IPS-20b (cell line): ENCODE data around the gene AHNAK.

Experiments
- H3K27ac ChIP-seq: one replicate; pipeline ENCODE4 v1.5.1; 2013; ENCODE audit warnings: low read length
- H3K27me3 ChIP-seq: 2 replicates; pipeline ENCODE4 v1.6.1; 2013; ENCODE audit warnings: mild to moderate bottlenecking, low read length, inconsistent platforms; ENCODE audit not compliant: insufficient read depth
- H3K36me3 ChIP-seq: 2 replicates; pipeline ENCODE4 v1.6.1; 2013; ENCODE audit warnings: low read depth, mild to moderate bottlenecking, inconsistent platforms, low read length, moderate library complexity; ENCODE audit not compliant: insufficient read depth
- H3K4me1 ChIP-seq: 2 replicates; pipeline ENCODE4 v1.6.1; 2013; ENCODE audit warnings: mild to moderate bottlenecking, control low read depth, inconsistent platforms, low read length, moderate library complexity; ENCODE audit not compliant: insufficient read depth
- H3K4me3 ChIP-seq: 2 replicates; pipeline ENCODE4 v1.5.1; 2013; ENCODE audit warnings: mild to moderate bottlenecking, low read length, inconsistent platforms
- H3K9ac ChIP-seq: 2 replicates; pipeline ENCODE4 v1.6.1; 2013; ENCODE audit warnings: low read depth, mild to moderate bottlenecking, inconsistent platforms, low read length, moderate library complexity
- H3K9me3 ChIP-seq: 2 replicates; pipeline ENCODE4 v1.6.1; 2013; ENCODE audit warnings: mild to moderate bottlenecking, low read depth, low read length, inconsistent platforms; ENCODE audit not compliant: insufficient read depth

The AHNAK gene

GRCh38 chr11:62418136-62418535, 128.5 kb downstream of the AHNAK start:
- Histone ChIP-seq H3K36me3 (no peaks in the 10 kb centered on the region), H3K9ac (no peak overlapping the region), H3K4me3 (no peak overlapping the region), H3K4me1 (no peaks in the 10 kb centered on the region), H3K27me3 (peaks cover 14% of the 10 kb centered on the region), H3K9me3 (no peaks in the 10 kb centered on the region), H3K27ac (no peak overlapping the region)

DNA sequence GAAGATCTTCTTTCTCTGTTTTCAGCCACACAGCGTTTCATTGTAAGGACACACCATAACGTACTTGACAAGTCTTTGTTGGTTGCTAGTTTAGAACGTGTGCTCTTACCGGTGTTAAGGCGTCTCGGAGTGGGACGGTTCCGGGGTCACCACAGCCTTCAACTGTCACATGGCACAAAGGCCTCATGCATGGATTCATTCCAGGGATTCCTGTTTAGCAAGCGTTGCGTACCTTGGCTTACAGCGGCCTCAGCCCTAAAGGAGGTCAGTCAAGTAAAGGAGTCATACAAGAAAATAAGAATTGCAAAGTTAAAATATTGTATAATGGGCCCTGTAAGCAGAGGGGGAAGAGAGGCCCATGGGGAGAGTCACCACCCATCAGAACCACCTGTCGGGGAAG, 130.0 kb downstream of the AHNAK start:
- H3K4me1 ChIP-seq: no peaks in the 10 kb centered on the region
- no peaks in the 10 kb centered on the region for H3K27me3 ChIP-seq
- no peak overlapping the region for H3K4me3 ChIP-seq
- no peaks in the 10 kb centered on the region for H3K9me3 ChIP-seq
- no peak overlapping the region for H3K27ac ChIP-seq
- no peaks in the 10 kb centered on the region for H3K36me3 ChIP-seq
- H3K9ac ChIP-seq: no peak overlapping the region

DNA sequence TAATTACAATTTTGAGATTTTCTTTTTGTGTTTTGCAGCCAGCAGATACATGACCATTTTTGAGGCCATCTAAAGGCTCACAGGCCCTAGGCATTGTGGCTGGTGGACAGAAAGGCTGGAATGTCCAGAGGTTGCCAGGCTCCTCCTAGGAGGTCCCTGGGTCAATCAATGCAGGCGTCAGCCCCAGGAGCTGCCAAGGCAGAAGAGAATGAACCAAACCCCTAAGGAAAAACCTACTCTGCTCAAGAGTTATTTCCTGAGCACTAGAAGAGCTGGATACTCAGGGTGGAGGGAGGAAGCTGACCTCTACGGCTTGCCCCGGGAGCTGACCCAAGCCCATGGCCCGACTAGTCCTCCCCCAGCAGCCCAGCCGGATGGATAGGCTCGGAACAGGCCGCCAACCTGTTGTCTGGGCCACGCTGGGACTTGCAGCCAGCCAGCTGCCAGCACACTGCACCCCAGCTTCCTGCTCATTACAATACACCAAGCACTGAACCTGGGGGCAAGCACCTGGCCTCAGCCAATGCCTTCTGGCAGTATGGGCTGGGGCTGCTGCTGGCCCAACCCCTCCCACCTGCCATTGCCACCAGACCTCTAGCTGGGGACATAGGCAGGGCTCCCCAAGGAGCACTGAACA, 133.4 kb downstream of the AHNAK start:
- no peaks in the 10 kb centered on the region for H3K9me3 ChIP-seq
- H3K9ac ChIP-seq: no peak overlapping the region
- no peaks in the 10 kb centered on the region for H3K27me3 ChIP-seq
- H3K4me3 ChIP-seq: no peak overlapping the region
- no peaks in the 10 kb centered on the region for H3K36me3 ChIP-seq
- no peaks in the 10 kb centered on the region for H3K4me1 ChIP-seq
- H3K27ac ChIP-seq: no peak overlapping the region

- H3K9ac ChIP-seq: no peak overlapping the region
- H3K27ac ChIP-seq: no peak overlapping the region
- no peaks in the 10 kb centered on the region for H3K27me3 ChIP-seq
- no peak overlapping the region for H3K4me3 ChIP-seq
- no peaks in the 10 kb centered on the region for H3K36me3 ChIP-seq
- H3K4me1 ChIP-seq: no peaks in the 10 kb centered on the region
- H3K9me3 ChIP-seq: no peaks in the 10 kb centered on the region
Measured at GRCh38 chr11:62411524-62411923, 135.1 kb downstream of the AHNAK start.

GRCh38 chr11:62410972-62411371, 135.6 kb downstream of the AHNAK start:
- Histone ChIP-seq H3K4me1 (no peaks in the 10 kb centered on the region), H3K9ac (no peak overlapping the region), H3K4me3 (no peak overlapping the region), H3K9me3 (no peaks in the 10 kb centered on the region), H3K36me3 (no peaks in the 10 kb centered on the region), H3K27ac (no peak overlapping the region), H3K27me3 (no peaks in the 10 kb centered on the region)

DNA sequence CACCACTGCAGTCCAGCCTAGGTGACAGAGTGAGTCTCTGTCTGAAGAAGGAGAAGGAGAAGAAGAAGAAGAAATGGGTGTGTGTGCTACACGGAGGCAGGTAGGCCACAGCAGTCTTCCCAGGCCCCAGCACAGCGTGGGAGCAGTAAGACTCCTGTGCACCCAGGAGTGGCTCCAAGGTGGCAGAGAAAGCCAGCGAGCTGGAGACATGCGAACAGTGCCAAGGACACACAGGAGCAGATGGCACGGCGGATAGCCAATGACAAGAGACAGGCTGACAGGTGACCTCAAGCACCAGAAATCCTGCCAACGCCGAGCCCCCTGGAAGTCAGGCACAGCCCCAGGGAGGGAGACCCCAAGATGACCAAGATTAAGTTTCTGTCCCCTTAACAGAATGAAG, 136.8 kb downstream of the AHNAK start:
- Histone ChIP-seq H3K9me3 (no peaks in the 10 kb centered on the region), H3K4me1 (no peaks in the 10 kb centered on the region), H3K4me3 (no peak overlapping the region), H3K36me3 (no peaks in the 10 kb centered on the region), H3K9ac (no peak overlapping the region), H3K27ac (no peak overlapping the region), H3K27me3 (no peaks in the 10 kb centered on the region)

- H3K4me3 ChIP-seq: no peak overlapping the region
- no peaks in the 10 kb centered on the region for H3K36me3 ChIP-seq
- H3K27ac ChIP-seq: no peak overlapping the region
- no peaks in the 10 kb centered on the region for H3K9me3 ChIP-seq
- H3K27me3 ChIP-seq: no peaks in the 10 kb centered on the region
- no peak overlapping the region for H3K9ac ChIP-seq
- H3K4me1 ChIP-seq: peaks cover 4% of the 10 kb centered on the region; the same call in 1 of the 2 replicates
Measured at GRCh38 chr11:62406034-62406433, 140.6 kb downstream of the AHNAK start.

DNA sequence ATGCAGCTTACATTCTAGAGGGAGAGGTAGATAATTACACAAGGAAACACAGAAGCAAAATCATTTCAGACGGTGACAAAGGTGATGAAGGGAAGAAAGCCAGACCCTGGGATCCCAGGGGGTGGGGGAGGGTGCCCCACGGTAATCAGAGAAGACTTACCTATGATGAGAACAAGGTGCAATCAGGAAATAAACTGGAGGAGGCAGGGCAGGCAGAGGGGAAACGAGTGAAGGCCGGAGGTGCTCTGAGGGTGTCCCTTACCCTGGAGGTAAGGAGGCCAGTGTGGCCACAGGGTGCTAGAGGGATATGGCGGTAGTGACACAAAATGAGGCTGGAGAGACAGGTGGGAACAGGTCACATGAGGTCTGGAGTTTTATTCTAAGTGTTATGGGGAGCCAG, 141.7 kb downstream of the AHNAK start:
- Histone ChIP-seq H3K4me1 (peaks cover 4% of the 10 kb centered on the region; the same call in 1 of the 2 replicates), H3K27me3 (no peaks in the 10 kb centered on the region), H3K36me3 (no peaks in the 10 kb centered on the region), H3K9me3 (no peaks in the 10 kb centered on the region), H3K27ac (no peak overlapping the region), H3K9ac (no peak overlapping the region), H3K4me3 (no peak overlapping the region)

DNA sequence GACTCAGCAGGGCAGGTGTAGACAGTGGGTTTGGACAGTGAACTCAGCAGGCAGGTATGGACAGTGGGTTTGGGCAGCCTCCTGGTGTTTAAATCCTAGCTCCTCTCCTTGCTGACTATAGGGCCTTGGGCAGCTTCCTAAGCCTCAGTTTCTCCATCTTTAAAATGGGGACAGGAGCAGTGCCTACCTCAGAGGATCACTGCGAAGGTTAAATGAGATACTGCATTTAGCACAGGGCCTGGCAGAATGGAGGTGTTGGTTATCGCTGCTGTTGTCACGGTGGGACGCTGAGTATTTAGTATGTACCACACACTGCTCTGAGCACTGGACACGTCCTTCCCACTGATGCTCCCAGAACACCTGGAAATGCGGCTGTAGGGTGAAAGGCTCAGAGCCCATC, 142.2 kb downstream of the AHNAK start:
- Histone ChIP-seq H3K4me3 (no peak overlapping the region), H3K36me3 (no peaks in the 10 kb centered on the region), H3K4me1 (peaks cover 4% of the 10 kb centered on the region; the same call in 1 of the 2 replicates), H3K27me3 (no peaks in the 10 kb centered on the region), H3K27ac (no peak overlapping the region), H3K9ac (no peak overlapping the region), H3K9me3 (no peaks in the 10 kb centered on the region)

DNA sequence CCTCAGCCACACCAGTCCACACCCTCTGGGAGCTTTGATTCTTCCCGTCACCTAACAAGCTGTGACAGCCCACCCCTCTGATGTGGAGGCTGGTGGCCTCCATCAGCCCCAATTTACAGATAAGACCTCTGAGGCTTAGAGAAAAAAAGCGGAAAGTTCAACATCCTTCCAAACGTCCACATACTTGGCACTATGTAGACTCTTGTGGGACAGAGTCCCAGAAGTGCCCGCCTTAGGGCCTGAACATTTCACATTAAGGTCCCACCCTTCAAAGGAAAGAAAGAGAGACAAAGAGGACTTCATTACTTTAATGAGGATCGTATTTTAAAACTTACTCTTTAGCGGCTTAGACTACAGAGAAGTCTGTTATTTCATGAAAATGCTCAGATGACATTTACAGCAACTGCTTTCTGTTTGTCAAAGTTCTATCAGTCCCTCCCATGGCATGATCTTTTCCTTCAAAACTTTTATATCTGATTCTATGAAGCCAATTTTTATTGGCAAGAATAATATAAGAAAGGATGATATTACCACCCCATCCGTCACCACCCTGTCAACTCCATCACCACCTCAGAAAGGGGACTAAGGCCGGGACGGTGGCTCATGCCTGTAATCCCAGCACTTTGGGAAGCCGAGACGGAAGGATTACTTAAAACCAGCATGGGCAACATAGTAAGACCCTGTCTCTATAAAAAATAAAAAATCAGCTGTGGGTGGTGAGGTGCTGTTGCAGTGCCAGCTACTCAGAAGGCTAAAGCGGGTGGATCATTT, 143.5 kb downstream of the AHNAK start:
- Histone ChIP-seq H3K4me3 (no peak overlapping the region), H3K27me3 (no peaks in the 10 kb centered on the region), H3K9ac (no peak overlapping the region), H3K9me3 (no peaks in the 10 kb centered on the region), H3K36me3 (no peaks in the 10 kb centered on the region), H3K27ac (no peak overlapping the region), H3K4me1 (peaks cover 4% of the 10 kb centered on the region; the same call in 1 of the 2 replicates)

DNA sequence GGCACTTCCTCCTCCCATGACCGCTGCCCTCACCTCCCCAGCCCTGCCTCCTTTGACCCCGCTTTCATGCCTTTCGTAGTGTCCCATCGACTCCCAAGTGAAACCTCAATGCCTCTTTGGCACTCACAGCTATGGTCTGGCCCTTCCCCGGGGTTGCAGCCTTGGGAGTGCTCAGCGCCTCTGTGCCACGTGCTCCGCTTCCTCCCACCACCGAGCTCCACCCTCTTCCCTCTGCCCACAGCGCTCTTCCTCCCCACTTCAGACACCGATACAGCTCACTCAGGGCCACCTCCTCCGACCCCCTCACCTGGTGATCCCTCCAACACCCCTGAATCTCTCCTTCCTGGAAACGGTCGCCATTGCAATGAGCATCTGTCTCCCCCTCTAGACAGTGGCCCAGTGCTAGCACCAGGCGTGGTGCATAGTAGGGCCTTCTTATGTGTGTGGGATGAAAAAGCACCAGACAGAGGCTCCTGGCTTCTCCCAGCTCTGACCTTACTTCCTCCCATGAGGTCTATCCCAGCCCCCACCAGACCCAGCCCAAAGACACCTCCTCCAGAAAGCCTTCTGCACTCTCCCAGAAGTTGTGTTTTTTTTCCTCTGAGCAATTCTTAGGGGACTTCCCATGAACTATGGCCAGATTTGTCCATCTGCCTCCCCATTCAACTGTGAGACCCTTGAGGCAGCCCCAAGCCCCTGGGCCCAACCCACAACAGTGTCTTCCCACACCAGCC, 144.2 kb downstream of the AHNAK start:
- Histone ChIP-seq H3K27ac (no peak overlapping the region), H3K4me3 (no peak overlapping the region), H3K9ac (no peak overlapping the region), H3K9me3 (no peaks in the 10 kb centered on the region), H3K27me3 (no peaks in the 10 kb centered on the region), H3K4me1 (peaks cover 4% of the 10 kb centered on the region; the same call in 1 of the 2 replicates), H3K36me3 (no peaks in the 10 kb centered on the region)
